ENCODE measurements around the gene RPS15A.

Gene RPS15A

GRCh38 chr16:18799500-18799899 lies 9.4 kb upstream of the RPS15A start:
- no peak for DNase-seq (ENCODE audit: low read depth)
- peak overlapping the region; percentile 98 for H3K4me3 ChIP-seq (ENCODE audit: low read depth, low read length)
- no peak for TF ChIP-seq CTCF (IDR thresholded peaks at IDR 0.05; ENCODE audit: insufficient read depth, low read depth, low read length, missing control alignments)

GRCh38 chr16:18797746-18798145 lies 7.6 kb upstream of the RPS15A start:
- H3K4me3 ChIP-seq (ENCODE audit: low read depth, low read length) = no peak overlapping the region
- TF ChIP-seq CTCF (IDR thresholded peaks at IDR 0.05; ENCODE audit: insufficient read depth, low read depth, low read length, missing control alignments) = no peak
- no peak for DNase-seq (ENCODE audit: low read depth)

GRCh38 chr16:18796377-18796776 lies 6.2 kb upstream of the RPS15A start:
- no peak for TF ChIP-seq CTCF (IDR thresholded peaks at IDR 0.05; ENCODE audit: insufficient read depth, low read depth, low read length, missing control alignments)
- no peak overlapping the region for H3K4me3 ChIP-seq (ENCODE audit: low read depth, low read length)
- DNase-seq (ENCODE audit: low read depth) = no peak

- TF ChIP-seq CTCF (IDR thresholded peaks at IDR 0.05; ENCODE audit: insufficient read depth, low read depth, low read length, missing control alignments) = no peak
- DNase-seq (ENCODE audit: low read depth) = no peak
- no peak overlapping the region for H3K4me3 ChIP-seq (ENCODE audit: low read depth, low read length)
Observed at GRCh38 chr16:18792836-18793433, 2.8 kb upstream of the RPS15A start.

GRCh38 chr16:18789515-18789849 lies 652 bp downstream of the RPS15A start:
- H3K4me3 ChIP-seq (ENCODE audit: low read depth, low read length) = peak overlapping the region; percentile 93
- no peak for TF ChIP-seq CTCF (IDR thresholded peaks at IDR 0.05; ENCODE audit: insufficient read depth, low read depth, low read length, missing control alignments)
- DNase-seq (ENCODE audit: low read depth) = no peak

GRCh38 chr16:18788828-18789514 lies 1.2 kb downstream of the RPS15A start:
- no peak for DNase-seq (ENCODE audit: low read depth)
- TF ChIP-seq CTCF (IDR thresholded peaks at IDR 0.05; ENCODE audit: insufficient read depth, low read depth, low read length, missing control alignments) = no peak
- H3K4me3 ChIP-seq (ENCODE audit: low read depth, low read length) = peak overlapping the region; percentile 93

Data from GM12865 (cell line).